ENCODE measurements around the gene KPNB1. TPM values are rescaled to one million over a fixed set of nuclear protein-coding genes. Genes with fewer than 3 reads are reported as not detected.

The KPNB1 gene
- total and polyA plus RNA-seq, 10 of the 15 experiments (the other 5 are each of a cell fraction or from before 2014, with no cell fraction given), result 67.8 to 525 (median 246) TPM

- ChIA-PET RAD21 (ENCODE audit: unreplicated experiment) (interaction anchor here (1.4 to 9.9 kb wide), 6 partner anchors 11 to 105 kb away, joined by 4 to 142 read pairs (median 41); partner anchors contain the start of gene TBX21), SMC1A (ENCODE audit: uncharacterized antibody, unreplicated experiment) (interaction anchor here (0.8 to 2.3 kb wide), 10 partner anchors 16 to 52 kb away, joined by 3 to 13 read pairs (median 8); partner anchors contain the start of gene TBX21), CTCF (interaction anchor here (0.5 to 6.8 kb wide), 9 partner anchors 10 to 105 kb away, joined by 3 to 242 read pairs (median 5); partner anchors contain the start of gene TBX21), POLR2A (interaction anchor here (0.8 to 9.2 kb wide), 2 partner anchors 20 to 45 kb away, joined by 3 to 76 read pairs; no protein-coding TSS in a partner anchor)
- Histone ChIP-seq H3K4me3 (no peak overlapping the region), H3K27ac (ENCODE audit: control insufficient read depth, insufficient read depth) (no peak overlapping the region), H4K20me1 (ENCODE audit: control insufficient read depth, insufficient read depth) (no peaks in the 10 kb centered on the region; the same call in 1 of the 2 replicates), H3K79me2 (ENCODE audit: control insufficient read depth, insufficient read depth, low read length) (no peaks in the 10 kb centered on the region), H3K27me3 (replicated peaks in 1 of 2; ENCODE audit: control insufficient read depth in 2 of 2, insufficient read depth in 2 of 2, low read length in 1 of 2) (no peaks in the 10 kb centered on the region; a peak in 1 of 4 replicates), H3K4me1 (ENCODE audit: control insufficient read depth, insufficient read depth, low read length) (peaks cover 16% of the 10 kb centered on the region), H3K9me3 (replicated peaks; ENCODE audit: control insufficient read depth, insufficient read depth, low read length) (no peaks in the 10 kb centered on the region), H3K4me2 (ENCODE audit: control insufficient read depth, insufficient read depth) (no peak overlapping the region), H2AFZ (ENCODE audit: control insufficient read depth, low read depth, low read length) (no peak overlapping the region), H3K36me3 (ENCODE audit: control insufficient read depth in 2 of 2, insufficient read depth in 2 of 2, low read length in 1 of 2) (no peaks in the 10 kb centered on the region), H3K9ac (ENCODE audit: control insufficient read depth, insufficient read depth, low read length) (no peak overlapping the region)
- no peak for TF ChIP-seq FOXK2 (IDR thresholded peaks at IDR 0.05)
- peak; percentile 88 for TF ChIP-seq PAX5 (IDR thresholded peaks at IDR 0.05; ENCODE audit: borderline replicate concordance, low read depth, low read length)
- no peak for TF ChIP-seq TCF12 (IDR thresholded peaks at IDR 0.05; ENCODE audit: low read depth, low read length)
- TF ChIP-seq NR2F1 (conservative IDR thresholded peaks at IDR 0.05), result 0 out of 2 replicates have a peak, but pooled peaks have one; percentile 15
- no TSS peak for BruUV-seq (replicated peaks)
- in situ Hi-C loops (cut with MboI), result loop anchor here (10.0 kb wide), 1 partner anchor 108 kb away; no protein-coding TSS in a partner anchor
- FAIRE-seq (no peak), DNase-seq (ENCODE audit: low read depth, low spot score) (no peak), ATAC-seq (no peak; the same call in 2 of the 3 replicates)
- WGBS (ENCODE audit: insufficient coverage, insufficient replicate concordance, low lambda C conversion rate, missing lambda C conversion rate), result 33% methylated on average over 11 of the region's 11 CpGs
- intact Hi-C loops (cut with micrococcal nuclease; ENCODE audit: unreplicated experiment), result no loop called here
Measured at GRCh38 chr17:47696717-47697642, 47.3 kb downstream of the KPNB1 start.

All from GM12878 (cell line).